Activated CD8-positive, alpha-beta T cell treated with anti-CD3 and anti-CD28 coated beads for 36 hours (primary cell): ENCODE measurements around the gene NLE1. TPM values are rescaled to one million over a fixed set of nuclear protein-coding genes. Genes with fewer than 3 reads are reported as not detected.

Source experiments
- ATAC-seq: fragments of 200-7000 bp; cut with Tn5 transposase; one replicate; pipeline ENCODE4 v1.10.0; 2021; ENCODE audit warnings: mild to moderate bottlenecking, moderate library complexity
- CTCF ChIA-PET: fragments of 350-600 bp; sonication (Branson Sonifier 250); formaldehyde crosslinking; loops from one replicate; lab custom pipeline; 2021; ENCODE audit warnings: antibody characterized with exemption; lab: Charles Lee
- POLR2A ChIA-PET: fragments of 350-600 bp; sonication (Branson Sonifier 250); formaldehyde crosslinking; loops from one replicate; lab custom pipeline; 2021; ENCODE audit warnings: antibody characterized with exemption; lab: Charles Lee
- DNase-seq: peaks from one replicate; pipeline ENCODE4 v3.0.0-alpha.2; 2020
- H3K27ac Mint-ChIP-seq: one replicate; pipeline ENCODE4 v1.8.0; 2021; ENCODE audit warnings: mild to moderate bottlenecking, mixed read lengths
- H3K27me3 Mint-ChIP-seq: one replicate; pipeline ENCODE4 v1.8.0; 2021; ENCODE audit warnings: mixed read lengths
- H3K36me3 Mint-ChIP-seq: one replicate; pipeline ENCODE4 v1.8.0; 2021; ENCODE audit warnings: low read depth, mixed read lengths
- H3K4me1 Mint-ChIP-seq: one replicate; pipeline ENCODE4 v1.8.0; 2021; ENCODE audit warnings: low read depth, mixed read lengths
- H3K4me3 Mint-ChIP-seq: one replicate; pipeline ENCODE4 v1.8.0; 2021; ENCODE audit warnings: mild to moderate bottlenecking, moderate library complexity, mixed read lengths
- H3K9me3 Mint-ChIP-seq: one replicate; pipeline ENCODE4 v1.8.0; 2021; ENCODE audit warnings: mixed read lengths
- CTCF ChIP-seq: fragments of 200-600 bp; IDR thresholded peaks from one replicate; pipeline ENCODE4 v1.8.0; 2022; ENCODE audit warnings: antibody characterized with exemption, mild to moderate bottlenecking
- intact Hi-C: fragments of 100-400 bp; cut with micrococcal nuclease; formaldehyde crosslinking; loops from one replicate; pipeline ENCODE4 v1.10.0; 2022
- total RNA-seq, 2 experiments: library from RNA; stranded (reverse); gene quantifications; one replicate each; pipeline ENCODE4 v1.2.3, GENCODE V29; 2021

The NLE1 gene
- total RNA-seq, 2 experiments from 2014 or later: 49.1 to 49.8 TPM

- Mint-ChIP-seq H3K4me1 (peaks cover 20% of the 10 kb centered on the region), H3K27ac (no peak overlapping the region), H3K27me3 (no peaks in the 10 kb centered on the region), H3K9me3 (no peaks in the 10 kb centered on the region), H3K36me3 (no peaks in the 10 kb centered on the region), H3K4me3 (no peak overlapping the region)
- no peak for ATAC-seq
- POLR2A ChIA-PET: interaction anchor here (0.6 to 2.3 kb wide), 3 partner anchors 47 to 206 kb away, joined by 3 to 6 read pairs (median 4); partner anchors contain the start of genes SLFN11 and SLFN5
- no peak for DNase-seq
- intact Hi-C loops: no loop called here
- CTCF ChIA-PET: interaction anchor here (1.2 to 2.3 kb wide), 4 partner anchors 17 to 447 kb away, joined by 3 to 9 read pairs (median 4); no protein-coding TSS in a partner anchor
- no peak for TF ChIP-seq CTCF
These were observed 24.4 kb upstream of the NLE1 start for GRCh38 chr17:35166526-35166925.

GRCh38 chr17:35164716-35165115, 22.6 kb upstream of the NLE1 start:
- ChIA-PET POLR2A (interaction anchor here (1.1 to 1.7 kb wide), 3 partner anchors 15 to 209 kb away, joined by 3 to 6 read pairs (median 4); partner anchors contain the start of gene SLFN11), CTCF (interaction anchor here (0.8 to 1.2 kb wide), 2 partner anchors 48 to 553 kb away, joined by 3 to 4 read pairs; no protein-coding TSS in a partner anchor)
- no peak for TF ChIP-seq CTCF
- ATAC-seq: no peak
- DNase-seq: no peak
- Mint-ChIP-seq H3K9me3 (peaks cover 2% of the 10 kb centered on the region), H3K27ac (no peak overlapping the region), H3K36me3 (no peaks in the 10 kb centered on the region), H3K27me3 (no peaks in the 10 kb centered on the region), H3K4me3 (no peak overlapping the region), H3K4me1 (peaks cover 32% of the 10 kb centered on the region)
- intact Hi-C loops: no loop called here

- ATAC-seq (no peak), DNase-seq (no peak)
- Mint-ChIP-seq H3K4me1 (peaks cover 38% of the 10 kb centered on the region), H3K9me3 (peaks cover 2% of the 10 kb centered on the region), H3K27ac (no peak overlapping the region), H3K36me3 (no peaks in the 10 kb centered on the region), H3K27me3 (no peaks in the 10 kb centered on the region), H3K4me3 (no peak overlapping the region)
- intact Hi-C loops: no loop called here
- CTCF ChIA-PET: no interaction called here
- POLR2A ChIA-PET: interaction anchor here (1.0 to 1.7 kb wide), 3 partner anchors 15 to 210 kb away, joined by 3 to 4 read pairs (median 3); partner anchors contain the start of gene SLFN11
- TF ChIP-seq CTCF: no peak
These were observed 21.8 kb upstream of the NLE1 start for GRCh38 chr17:35163886-35164285.

- no peak for ATAC-seq
- intact Hi-C loops: no loop called here
- no peak for TF ChIP-seq CTCF
- CTCF ChIA-PET: no interaction called here
- Mint-ChIP-seq H3K27ac (no peak overlapping the region), H3K9me3 (peaks cover 2% of the 10 kb centered on the region), H3K36me3 (no peaks in the 10 kb centered on the region), H3K4me1 (peaks cover 38% of the 10 kb centered on the region), H3K4me3 (no peak overlapping the region), H3K27me3 (no peaks in the 10 kb centered on the region)
- POLR2A ChIA-PET: interaction anchor here (0.6 to 1.4 kb wide), 3 partner anchors 14 to 375 kb away, joined by 3 read pairs; no protein-coding TSS in a partner anchor
- DNase-seq: no peak
These were observed 20.7 kb upstream of the NLE1 start for GRCh38 chr17:35162755-35163154.

- intact Hi-C loops: no loop called here
- Mint-ChIP-seq H3K27ac (peak overlapping the region; percentile 78), H3K27me3 (no peaks in the 10 kb centered on the region), H3K36me3 (no peaks in the 10 kb centered on the region), H3K4me1 (peaks cover 38% of the 10 kb centered on the region), H3K9me3 (peaks cover 2% of the 10 kb centered on the region), H3K4me3 (peak overlapping the region; percentile 12)
- ChIA-PET CTCF (interaction anchor here (1.3 to 1.9 kb wide), 5 partner anchors 10 to 603 kb away, joined by 3 to 6 read pairs (median 4); no protein-coding TSS in a partner anchor), POLR2A (interaction anchor here (0.6 to 1.4 kb wide), 5 partner anchors 9 to 452 kb away, joined by 3 to 5 read pairs (median 3); no protein-coding TSS in a partner anchor)
- TF ChIP-seq CTCF: no peak
- peak; percentile 55 for ATAC-seq
- no peak for DNase-seq
These were observed 19.2 kb upstream of the NLE1 start for GRCh38 chr17:35161281-35161761.
